HepG2 (cell line): ENCODE data around the gene MAN1C1. TPM values are rescaled to one million over a fixed set of nuclear protein-coding genes. Genes with fewer than 3 reads are reported as not detected.

Experiments used
- HOXA3 ChIP-seq: sonication (generic); formaldehyde crosslinking; IDR thresholded peaks from 2 replicates; pipeline ENCODE4 v1.5.0; 2020; ENCODE audit warnings: missing genetic modification reagents
- KLF12 ChIP-seq: sonication (generic); formaldehyde crosslinking; IDR thresholded peaks from 2 replicates; pipeline ENCODE4 v1.4.0; 2020; ENCODE audit warnings: missing genetic modification reagents, borderline replicate concordance
- MTF1 ChIP-seq: sonication (generic); formaldehyde crosslinking; IDR thresholded peaks from 2 replicates; pipeline ENCODE4 v1.5.0; 2020; ENCODE audit warnings: missing genetic modification reagents
- NCOR1 ChIP-seq: fragments of 200-600 bp; sonication (generic); IDR thresholded peaks from 2 replicates; pipeline ENCODE4 v1.7.0; 2017; ENCODE audit warnings: antibody characterized with exemption, low read length, borderline replicate concordance
- NRL ChIP-seq: sonication (generic); formaldehyde crosslinking; IDR thresholded peaks from 2 replicates; pipeline ENCODE4 v1.5.0; 2020; ENCODE audit warnings: missing genetic modification reagents, mild to moderate bottlenecking, moderate library complexity, borderline replicate concordance
- RBFOX2 ChIP-seq: fragments of 200-400 bp; formaldehyde crosslinking; IDR thresholded peaks from 2 replicates; pipeline ENCODE4 v1.6.1; 2017; ENCODE audit warnings: low read depth, mild to moderate bottlenecking, low read length
- WIZ ChIP-seq: sonication (generic); formaldehyde crosslinking; IDR thresholded peaks from 2 replicates; pipeline ENCODE4 v1.5.1; 2020; ENCODE audit warnings: mild to moderate bottlenecking, missing genetic modification reagents
- ZBTB8A ChIP-seq: sonication (generic); formaldehyde crosslinking; IDR thresholded peaks from 2 replicates; pipeline ENCODE4 v1.4.0; 2020; ENCODE audit warnings: mild to moderate bottlenecking, low read depth, missing genetic modification reagents, borderline replicate concordance
- ZNF180 ChIP-seq: sonication (generic); formaldehyde crosslinking; IDR thresholded peaks from 2 replicates; pipeline ENCODE4 v1.4.0; 2020; ENCODE audit warnings: low read depth, missing genetic modification reagents, borderline replicate concordance
- ZNF205 ChIP-seq: IDR thresholded peaks from 2 replicates; pipeline ENCODE4 v1.6.1; 2018; ENCODE audit warnings: missing biosample characterization, missing genetic modification reagents
- ZNF337 ChIP-seq: sonication (generic); formaldehyde crosslinking; IDR thresholded peaks from 2 replicates; pipeline ENCODE4 v1.5.1; 2020; ENCODE audit warnings: missing genetic modification reagents, low read depth, mild to moderate bottlenecking, borderline replicate concordance
- ZNF530 ChIP-seq: sonication (generic); formaldehyde crosslinking; IDR thresholded peaks from 2 replicates; pipeline ENCODE4 v1.5.0; 2020; ENCODE audit warnings: low read depth, mild to moderate bottlenecking, missing genetic modification reagents
- ZNF761 ChIP-seq: sonication (generic); formaldehyde crosslinking; conservative IDR thresholded peaks from 2 replicates; pipeline ENCODE4 v1.4.0; 2020; ENCODE audit warnings: mild to moderate bottlenecking, missing genetic modification reagents
- ZZZ3 ChIP-seq: sonication (generic); formaldehyde crosslinking; IDR thresholded peaks from 2 replicates; pipeline ENCODE4 v1.4.0; 2020; ENCODE audit warnings: missing genetic modification reagents, mild to moderate bottlenecking, borderline replicate concordance
- polyA plus RNA-seq, 8 experiments: library from polyadenylated mRNA; depleted of rRNA in 3 of 8; stranded (reverse) in 7 of 8; unstranded in 1 of 8; fragments of >200 nt; fragmentation: Illumina TruSeq in 4 of 8; extraction: Trizol in 4 of 8; gene quantifications; 2 replicates each; pipeline versions ENCODE4 v1.2.1 to v1.2.3, GENCODE V29; 2011 to 2016; ENCODE audit warnings: low read depth in 4 of 8, missing spikeins in 1 of 8, mixed read lengths in 1 of 8; ENCODE audit not compliant: insufficient read depth in 1 of 8
- total RNA-seq, 5 experiments: library from RNA; depleted of rRNA; stranded (reverse); fragments of >200 nt; fragmentation: Illumina TruSeq; extraction: Trizol; gene quantifications; 2 replicates each; pipeline ENCODE4 v1.2.3, GENCODE V29; 2016; ENCODE audit warnings: low read depth in 1 of 5
- TF ChIP-seq, protein P1 (sequence below): sonication (generic); formaldehyde crosslinking; IDR thresholded peaks from 2 replicates; pipeline ENCODE4 v1.8.1; 2022; ENCODE audit warnings: low read depth, mild to moderate bottlenecking, missing genetic modification reagents
- TF ChIP-seq, protein P2 (sequence below): sonication (generic); formaldehyde crosslinking; IDR thresholded peaks from 2 replicates; pipeline ENCODE4 v1.5.0; 2020; ENCODE audit warnings: missing genetic modification reagents
- TF ChIP-seq, protein P3 (sequence below): sonication (generic); formaldehyde crosslinking; IDR thresholded peaks from 2 replicates; pipeline ENCODE4 v1.5.0; 2020; ENCODE audit warnings: mild to moderate bottlenecking, missing genetic modification reagents, borderline replicate concordance
- TF ChIP-seq, protein P4 (sequence below), 2 experiments: fragments of 450-650 bp in 1 of 2; sonication (generic) in 1 of 2; formaldehyde crosslinking; IDR thresholded peaks; 2 replicates each; pipeline versions ENCODE4 v1.5.0 to v1.8.0; 2020 to 2022; ENCODE audit warnings: mild to moderate bottlenecking in 1 of 2, missing genetic modification reagents in 1 of 2

The MAN1C1 gene
- total and polyA plus RNA-seq, 2 of the 13 experiments (the other 11 are each of a cell fraction or from before 2014, with no cell fraction given), result 0.18 to 0.49 TPM

DNA sequence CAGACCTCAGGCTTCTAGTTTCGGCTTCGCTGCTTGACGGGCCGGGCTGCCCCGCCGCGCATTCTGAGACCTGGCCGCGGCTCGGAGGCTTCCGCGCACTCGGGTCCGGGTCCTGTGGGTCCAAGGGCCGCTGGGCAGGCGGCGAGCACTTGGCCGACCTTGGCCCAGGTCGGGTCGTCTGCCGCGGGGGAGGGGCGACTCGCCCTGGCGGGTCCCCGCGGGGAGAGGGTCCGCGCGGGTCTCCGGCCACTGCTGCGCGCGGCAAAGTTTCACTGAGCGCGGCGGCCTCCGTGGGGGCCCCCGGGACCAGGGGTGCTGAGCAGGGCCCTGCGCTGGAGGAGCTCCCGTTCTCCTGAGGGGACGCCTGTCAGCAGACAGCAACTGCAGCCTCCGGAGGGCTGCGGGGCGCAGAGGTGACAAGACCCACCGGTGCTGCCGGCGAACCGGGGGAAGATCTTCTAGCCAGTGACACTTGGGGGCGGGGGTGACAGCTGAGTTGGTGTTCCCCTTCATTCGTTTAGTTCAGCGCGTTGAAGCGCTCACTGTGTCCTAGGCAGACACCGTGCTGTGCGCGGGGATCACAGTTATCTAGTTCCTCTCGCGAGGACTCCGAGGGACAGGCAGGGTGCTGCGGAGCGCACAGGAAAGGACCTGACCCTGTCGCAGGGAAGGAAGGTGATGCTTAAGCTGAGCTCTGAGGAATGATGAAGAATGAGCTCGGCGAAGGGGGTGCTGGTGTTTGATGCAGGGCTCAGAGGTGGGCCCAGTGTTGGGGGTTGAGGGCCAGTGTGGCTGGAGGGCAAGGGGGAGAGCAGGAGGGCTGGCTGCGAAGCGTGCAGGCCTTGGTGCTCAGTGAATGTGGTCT lies 203.9 kb downstream of the MAN1C1 start (continued):
- TF ChIP-seq ZBTB8A (CRISPR knock-in tag) (0 out of 2 replicates have a peak, but pooled peaks have one; percentile 89), RBFOX2 (peak; percentile 88), KLF12 (CRISPR knock-in tag) (0 out of 2 replicates have a peak, but pooled peaks have one; percentile 12), HOXA3 (CRISPR knock-in tag) (no peak), ZNF205 (CRISPR knock-in tag) (0 out of 2 replicates have a peak, but pooled peaks have one; percentile 50), ZNF337 (CRISPR knock-in tag) (peak; percentile 67; the same call in 1 of the 2 replicates), ZNF530 (CRISPR knock-in tag) (0 out of 2 replicates have a peak, but pooled peaks have one; percentile 67), MTF1 (CRISPR knock-in tag) (no peak), ZNF180 (CRISPR knock-in tag) (no peak), ZNF761 (CRISPR knock-in tag) (peak; percentile 46; the same call in 1 of the 2 replicates), ZZZ3 (peak; percentile 45; the same call in 1 of the 2 replicates), NCOR1 (peak; percentile 15; the same call in 1 of the 2 replicates), WIZ (0 out of 2 replicates have a peak, but pooled peaks have one; percentile 18), NRL (CRISPR knock-in tag) (0 out of 2 replicates have a peak, but pooled peaks have one; percentile 13)
- TF ChIP-seq, protein P1, sequence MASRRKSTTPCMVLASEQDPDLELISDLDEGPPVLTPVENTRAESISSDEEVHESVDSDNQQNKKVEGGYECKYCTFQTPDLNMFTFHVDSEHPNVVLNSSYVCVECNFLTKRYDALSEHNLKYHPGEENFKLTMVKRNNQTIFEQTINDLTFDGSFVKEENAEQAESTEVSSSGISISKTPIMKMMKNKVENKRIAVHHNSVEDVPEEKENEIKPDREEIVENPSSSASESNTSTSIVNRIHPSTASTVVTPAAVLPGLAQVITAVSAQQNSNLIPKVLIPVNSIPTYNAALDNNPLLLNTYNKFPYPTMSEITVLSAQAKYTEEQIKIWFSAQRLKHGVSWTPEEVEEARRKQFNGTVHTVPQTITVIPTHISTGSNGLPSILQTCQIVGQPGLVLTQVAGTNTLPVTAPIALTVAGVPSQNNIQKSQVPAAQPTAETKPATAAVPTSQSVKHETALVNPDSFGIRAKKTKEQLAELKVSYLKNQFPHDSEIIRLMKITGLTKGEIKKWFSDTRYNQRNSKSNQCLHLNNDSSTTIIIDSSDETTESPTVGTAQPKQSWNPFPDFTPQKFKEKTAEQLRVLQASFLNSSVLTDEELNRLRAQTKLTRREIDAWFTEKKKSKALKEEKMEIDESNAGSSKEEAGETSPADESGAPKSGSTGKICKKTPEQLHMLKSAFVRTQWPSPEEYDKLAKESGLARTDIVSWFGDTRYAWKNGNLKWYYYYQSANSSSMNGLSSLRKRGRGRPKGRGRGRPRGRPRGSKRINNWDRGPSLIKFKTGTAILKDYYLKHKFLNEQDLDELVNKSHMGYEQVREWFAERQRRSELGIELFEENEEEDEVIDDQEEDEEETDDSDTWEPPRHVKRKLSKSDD (CRISPR knock-in tag), result no peak
- TF ChIP-seq, protein P2, sequence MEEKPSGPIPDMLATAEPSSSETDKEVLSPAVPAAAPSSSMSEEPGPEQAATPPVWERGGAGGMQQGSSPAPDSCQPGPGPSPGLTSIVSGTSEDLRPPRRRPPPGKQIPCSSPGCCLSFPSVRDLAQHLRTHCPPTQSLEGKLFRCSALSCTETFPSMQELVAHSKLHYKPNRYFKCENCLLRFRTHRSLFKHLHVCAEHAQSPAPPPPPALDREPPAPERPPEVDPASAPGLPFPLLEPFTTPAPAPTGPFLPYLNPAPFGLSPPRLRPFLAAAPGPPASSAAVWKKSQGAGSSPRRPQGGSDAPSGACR (CRISPR knock-in tag), result peak; percentile 70; the same call in 1 of the 2 replicates
- TF ChIP-seq, protein P3, sequence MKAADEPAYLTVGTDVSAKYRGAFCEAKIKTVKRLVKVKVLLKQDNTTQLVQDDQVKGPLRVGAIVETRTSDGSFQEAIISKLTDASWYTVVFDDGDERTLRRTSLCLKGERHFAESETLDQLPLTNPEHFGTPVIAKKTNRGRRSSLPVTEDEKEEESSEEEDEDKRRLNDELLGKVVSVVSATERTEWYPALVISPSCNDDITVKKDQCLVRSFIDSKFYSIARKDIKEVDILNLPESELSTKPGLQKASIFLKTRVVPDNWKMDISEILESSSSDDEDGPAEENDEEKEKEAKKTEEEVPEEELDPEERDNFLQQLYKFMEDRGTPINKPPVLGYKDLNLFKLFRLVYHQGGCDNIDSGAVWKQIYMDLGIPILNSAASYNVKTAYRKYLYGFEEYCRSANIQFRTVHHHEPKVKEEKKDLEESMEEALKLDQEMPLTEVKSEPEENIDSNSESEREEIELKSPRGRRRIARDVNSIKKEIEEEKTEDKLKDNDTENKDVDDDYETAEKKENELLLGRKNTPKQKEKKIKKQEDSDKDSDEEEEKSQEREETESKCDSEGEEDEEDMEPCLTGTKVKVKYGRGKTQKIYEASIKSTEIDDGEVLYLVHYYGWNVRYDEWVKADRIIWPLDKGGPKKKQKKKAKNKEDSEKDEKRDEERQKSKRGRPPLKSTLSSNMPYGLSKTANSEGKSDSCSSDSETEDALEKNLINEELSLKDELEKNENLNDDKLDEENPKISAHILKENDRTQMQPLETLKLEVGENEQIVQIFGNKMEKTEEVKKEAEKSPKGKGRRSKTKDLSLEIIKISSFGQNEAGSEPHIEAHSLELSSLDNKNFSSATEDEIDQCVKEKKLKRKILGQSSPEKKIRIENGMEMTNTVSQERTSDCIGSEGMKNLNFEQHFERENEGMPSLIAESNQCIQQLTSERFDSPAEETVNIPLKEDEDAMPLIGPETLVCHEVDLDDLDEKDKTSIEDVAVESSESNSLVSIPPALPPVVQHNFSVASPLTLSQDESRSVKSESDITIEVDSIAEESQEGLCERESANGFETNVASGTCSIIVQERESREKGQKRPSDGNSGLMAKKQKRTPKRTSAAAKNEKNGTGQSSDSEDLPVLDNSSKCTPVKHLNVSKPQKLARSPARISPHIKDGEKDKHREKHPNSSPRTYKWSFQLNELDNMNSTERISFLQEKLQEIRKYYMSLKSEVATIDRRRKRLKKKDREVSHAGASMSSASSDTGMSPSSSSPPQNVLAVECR (CRISPR knock-in tag), result 0 out of 2 replicates have a peak, but pooled peaks have one; percentile 30
- TF ChIP-seq, protein P4, sequence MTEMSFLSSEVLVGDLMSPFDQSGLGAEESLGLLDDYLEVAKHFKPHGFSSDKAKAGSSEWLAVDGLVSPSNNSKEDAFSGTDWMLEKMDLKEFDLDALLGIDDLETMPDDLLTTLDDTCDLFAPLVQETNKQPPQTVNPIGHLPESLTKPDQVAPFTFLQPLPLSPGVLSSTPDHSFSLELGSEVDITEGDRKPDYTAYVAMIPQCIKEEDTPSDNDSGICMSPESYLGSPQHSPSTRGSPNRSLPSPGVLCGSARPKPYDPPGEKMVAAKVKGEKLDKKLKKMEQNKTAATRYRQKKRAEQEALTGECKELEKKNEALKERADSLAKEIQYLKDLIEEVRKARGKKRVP (CRISPR knock-in tag; IDR thresholded peaks at IDR 0.05), result 0 out of 4 replicates have a peak, but pooled peaks of 1 of the 2 experiments have one; percentile 6
